Uterus (tissue), 2 donors: ENCODE results near the gene FCGBP.
"Not testable (repeated sequence)": the region's sequence is repeated elsewhere in the genome, so short reads cannot be mapped to it uniquely, and the experiment has no call there.

Experiments
- CTCF ChIP-seq, 4 experiments: fragments of 200-600 bp in 2 of 4; fragments of 450-650 bp in 2 of 4; sonication (generic) in 2 of 4; IDR thresholded peaks; one replicate each; pipeline ENCODE4 v1.5.1; 2016 to 2019; ENCODE audit warnings: antibody characterized with exemption in 4 of 4, mild to moderate bottlenecking in 2 of 4, moderate library complexity in 1 of 4
- POLR2A ChIP-seq, 2 donors: fragments of 450-650 bp; IDR thresholded peaks; one replicate each; pipeline ENCODE4 v1.6.1; 2016; ENCODE audit warnings: antibody characterized with exemption in 2 of 2, mild to moderate bottlenecking in 1 of 2, moderate library complexity in 1 of 2

DNA sequence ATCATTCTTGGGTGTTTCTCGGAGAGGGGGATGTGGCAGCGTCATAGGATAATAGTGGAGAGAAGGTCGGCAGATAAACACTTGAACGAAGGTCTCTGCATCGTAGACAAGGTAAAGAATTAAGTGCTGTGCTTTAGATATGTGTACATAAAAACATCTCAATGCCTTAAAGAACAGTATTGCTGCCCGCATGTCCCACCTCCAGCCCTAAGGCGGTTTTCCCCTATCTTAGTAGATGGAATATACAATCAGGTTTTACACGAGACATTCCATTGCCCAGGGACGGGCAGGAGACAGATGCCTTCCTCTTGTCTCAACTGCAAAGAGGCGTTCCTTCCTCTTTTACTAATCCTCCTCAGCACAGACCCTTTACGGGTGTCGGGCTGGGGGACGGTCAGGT lies 25.0 kb upstream of the FCGBP start:
- not testable (repeated sequence) for TF ChIP-seq POLR2A, CTCF (IDR thresholded peaks at IDR 0.05)
